Measurements from ENCODE around the gene GDF10.

The GDF10 gene

DNA sequence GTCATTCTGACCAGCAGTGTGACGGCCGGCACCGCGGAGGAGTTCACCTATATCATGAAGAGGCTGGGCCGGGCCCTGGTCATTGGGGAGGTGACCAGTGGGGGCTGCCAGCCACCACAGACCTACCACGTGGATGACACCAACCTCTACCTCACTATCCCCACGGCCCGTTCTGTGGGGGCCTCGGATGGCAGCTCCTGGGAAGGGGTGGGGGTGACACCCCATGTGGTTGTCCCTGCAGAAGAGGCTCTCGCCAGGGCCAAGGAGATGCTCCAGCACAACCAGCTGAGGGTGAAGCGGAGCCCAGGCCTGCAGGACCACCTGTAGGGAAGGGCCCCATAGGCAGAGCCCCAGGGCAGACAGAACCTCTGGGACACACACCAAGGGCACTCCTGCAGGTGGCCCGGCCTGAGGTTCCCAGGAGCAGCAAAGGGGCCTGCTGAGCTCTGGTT lies 57.2 kb downstream of the GDF10 start:
- intact Hi-C loops (cut with DNase I): no loop called here
- peak in 3 of 42 donors; percentile 5 to 30 (median 11) for DNase-seq

DNA sequence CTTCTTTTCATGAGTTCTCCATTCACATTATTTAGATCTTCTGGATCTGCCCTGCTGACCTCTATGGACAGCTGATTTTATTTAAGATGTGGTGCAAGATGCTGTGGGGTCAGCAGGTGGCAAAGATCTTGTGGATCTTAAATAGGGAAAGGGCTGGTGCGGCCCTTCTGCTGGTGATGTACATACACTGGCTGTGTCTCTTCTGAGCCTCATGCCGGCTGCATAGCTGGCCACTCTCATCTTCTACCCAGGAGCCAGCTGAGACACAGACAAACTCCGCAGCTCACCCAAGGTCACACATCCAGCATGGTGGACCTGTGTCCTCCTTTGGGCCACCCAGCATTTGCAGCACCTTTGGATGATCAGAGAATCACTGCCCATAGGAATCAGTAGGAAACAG lies 57.9 kb downstream of the GDF10 start:
- peak in 4 of 42 donors; percentile 1 to 34 (median 16) for DNase-seq
- intact Hi-C loops (cut with DNase I): no loop called here

DNA sequence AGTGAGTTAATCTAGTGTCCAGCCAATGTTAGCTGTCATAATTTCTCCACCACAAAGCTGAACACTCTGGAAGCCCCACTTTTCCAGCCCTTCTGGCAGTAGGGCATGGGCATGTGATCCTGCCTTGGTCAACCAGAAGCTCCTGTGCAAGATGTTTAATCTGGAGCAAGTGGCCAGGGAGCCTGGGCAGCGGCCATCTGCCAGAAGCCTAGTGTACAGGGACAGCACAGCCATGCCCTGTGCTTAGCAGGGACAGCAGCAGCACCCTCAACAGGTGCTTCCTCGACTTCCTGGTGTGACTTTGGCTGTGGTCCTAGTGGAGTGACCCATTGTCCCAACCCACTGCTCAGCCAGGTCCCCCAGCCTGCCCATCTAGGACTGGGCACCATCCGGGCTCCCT lies 58.5 kb downstream of the GDF10 start:
- DNase-seq: peak in 5 of 42 donors; percentile 6 to 31 (median 14)
- intact Hi-C loops (cut with DNase I): no loop called here

DNA sequence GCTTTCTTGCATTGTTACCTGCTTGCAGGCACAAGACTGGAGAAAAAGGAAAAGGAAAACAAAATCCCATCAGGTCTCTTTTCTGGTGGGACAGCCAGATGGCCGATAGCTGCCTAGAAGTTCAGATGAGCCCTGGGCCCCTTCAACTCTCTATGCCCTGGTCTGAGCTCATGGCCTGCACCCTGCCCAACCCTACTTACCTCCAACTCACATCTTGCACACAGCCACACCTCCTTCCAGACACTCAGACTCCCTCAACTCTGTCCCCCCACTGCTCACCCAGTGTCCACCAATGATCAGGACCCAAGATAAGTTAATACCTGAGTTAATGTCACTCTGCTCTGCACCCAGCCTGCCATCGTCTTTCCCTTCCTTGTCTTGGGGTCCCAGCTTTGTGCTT lies 59.1 kb downstream of the GDF10 start:
- DNase-seq: peak in 4 of 42 donors; percentile 2 to 19 (median 7)

DNA sequence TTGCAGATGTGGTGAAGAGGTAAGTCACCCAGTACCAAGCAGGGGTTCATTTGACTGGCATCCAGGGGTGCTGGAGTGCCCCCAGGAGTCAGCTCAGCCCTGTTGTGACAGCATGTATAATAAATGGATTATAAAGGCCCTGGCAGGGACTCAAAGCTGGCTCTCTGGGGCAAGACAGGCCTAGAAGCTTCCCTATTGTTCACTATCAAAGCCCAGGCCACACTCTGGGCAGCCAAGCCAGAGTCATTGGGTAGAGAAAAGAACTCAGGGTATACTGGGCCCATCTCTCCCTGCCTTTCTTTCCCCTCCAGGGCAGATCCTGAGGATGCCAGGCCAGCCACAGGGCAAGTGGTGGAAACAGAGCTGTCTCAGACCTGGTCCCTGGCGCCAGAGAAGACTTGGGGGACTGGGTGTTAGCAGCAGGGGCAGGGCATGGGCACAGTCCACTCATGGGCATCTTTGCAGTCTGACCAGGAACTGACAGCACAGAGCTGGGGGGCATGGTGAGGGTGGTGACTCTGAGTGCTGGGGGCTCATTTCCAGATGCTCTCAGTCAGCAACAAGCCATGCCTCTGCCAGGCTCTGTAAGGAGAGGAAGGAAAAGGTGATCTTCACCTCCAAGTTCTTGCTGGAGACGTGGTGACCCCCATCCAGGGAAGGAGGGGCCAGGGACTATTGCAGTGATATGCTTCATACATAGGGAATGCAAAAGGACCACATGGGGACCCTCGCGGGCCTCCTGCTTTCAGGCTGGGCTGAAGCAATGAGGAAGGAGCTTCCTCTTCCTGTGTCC lies 59.8 kb downstream of the GDF10 start:
- intact Hi-C loops (cut with DNase I): no loop called here
- peak in 6 of 42 donors; percentile 7 to 38 (median 25) for DNase-seq

More for the DNA sequence above, 59.1 kb downstream of the GDF10 start:
- intact Hi-C loops (cut with DNase I): no loop called here

DNA sequence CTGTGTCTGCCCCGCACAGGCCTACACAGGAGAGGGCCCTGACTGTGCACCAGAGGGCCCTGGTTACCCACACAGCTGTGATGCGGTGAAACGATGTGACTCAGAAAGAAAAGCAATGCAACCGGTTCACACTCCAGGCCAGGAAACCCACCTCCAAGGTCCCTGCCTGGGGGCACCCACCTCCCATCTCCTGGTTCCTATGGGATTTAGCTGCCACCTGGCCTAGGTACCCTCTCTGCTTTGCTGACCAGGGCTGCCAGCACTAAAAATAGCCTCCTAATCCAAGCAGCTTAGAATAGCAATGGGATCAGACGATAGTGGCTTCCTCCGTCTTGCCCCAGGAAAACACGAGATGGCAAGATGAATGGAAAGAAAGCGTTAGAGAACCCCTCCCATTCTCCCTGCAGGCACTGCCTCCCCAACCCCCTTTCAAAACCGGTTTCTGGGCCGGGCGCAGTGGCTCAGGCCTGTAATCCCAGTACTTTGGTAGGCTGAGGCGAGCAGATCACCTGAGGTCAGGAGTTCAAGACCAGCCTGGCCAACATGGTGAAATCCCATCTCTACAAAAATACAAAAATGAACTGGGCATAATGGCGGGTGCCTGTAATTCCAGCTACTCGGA lies 60.5 kb downstream of the GDF10 start:
- intact Hi-C loops (cut with DNase I): no loop called here
- DNase-seq: peak in 4 of 42 donors; percentile 9 to 39 (median 16)

DNA sequence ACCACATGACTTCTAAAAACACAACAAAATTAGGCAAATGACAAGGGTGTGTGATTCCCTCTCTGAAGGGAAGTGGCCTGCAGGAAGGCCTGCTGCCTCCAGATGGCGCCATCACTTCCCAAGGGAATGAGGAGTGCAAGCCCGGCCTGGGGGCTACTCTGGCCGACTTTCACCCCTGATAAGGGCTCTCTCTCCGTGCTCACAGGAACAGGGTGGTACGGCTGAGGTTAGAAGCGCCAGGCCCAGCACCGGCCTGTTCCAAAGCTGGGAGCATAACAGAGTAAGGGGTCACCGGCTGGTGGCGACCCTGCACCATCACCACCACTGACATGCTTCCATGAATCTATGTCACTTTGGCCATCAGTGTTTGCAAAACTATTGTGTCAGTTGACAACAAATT lies 61.3 kb downstream of the GDF10 start:
- intact Hi-C loops (cut with DNase I): no loop called here
- DNase-seq: peak in 39 of 42 donors; percentile 36 to 89 (median 72)

DNA sequence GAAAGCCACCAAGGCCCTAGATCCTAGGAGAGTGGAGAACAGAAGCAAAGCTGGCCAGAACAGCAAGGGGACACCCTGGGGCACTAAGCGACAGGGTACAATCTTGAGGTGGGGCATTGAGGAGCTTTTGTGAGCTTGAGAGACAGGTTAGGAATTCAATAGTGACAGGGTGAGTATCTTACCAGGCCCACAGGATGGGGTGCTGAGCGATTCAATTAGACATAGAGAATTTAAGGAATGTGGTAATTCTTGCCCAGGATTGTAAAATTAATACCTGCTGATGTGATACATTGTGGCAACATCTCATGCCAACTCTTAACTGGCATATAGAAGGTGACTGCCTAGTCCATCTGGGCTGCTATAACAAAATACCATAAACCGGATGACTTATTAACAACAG lies 62.2 kb downstream of the GDF10 start:
- DNase-seq: peak in 5 of 42 donors; percentile 2 to 34 (median 16)
- intact Hi-C loops (cut with DNase I): no loop called here
